Neural progenitor cell (in vitro differentiated cells): Measurements from ENCODE around the gene INO80E. TPM values are rescaled to one million over a fixed set of nuclear protein-coding genes. Genes with fewer than 3 reads are reported as not detected.

Experiments
- DNase-seq: peaks from one replicate; pipeline ENCODE4 v3.0.0-alpha.2; 2016; ENCODE audit warnings: low spot score
- H2AFZ ChIP-seq: fragments of 200-600 bp; sonication (generic); replicated peaks from 2 replicates; pipeline ENCODE4 v1.6.1; 2016; ENCODE audit warnings: antibody characterized with exemption
- H3F3A ChIP-seq: fragments of 200-600 bp; sonication (generic); 2 replicates; pipeline ENCODE4 v1.6.1; 2016; ENCODE audit warnings: antibody characterized with exemption, low read depth
- H3K27ac ChIP-seq: fragments of 200-600 bp; sonication (generic); 2 replicates; pipeline ENCODE4 v1.5.1; 2016; ENCODE audit warnings: mild to moderate bottlenecking
- H3K27me3 ChIP-seq: fragments of 200-600 bp; sonication (generic); 2 replicates; pipeline ENCODE4 v1.6.1; 2016; ENCODE audit warnings: mild to moderate bottlenecking, moderate library complexity
- H3K36me3 ChIP-seq: fragments of 200-600 bp; sonication (generic); 2 replicates; pipeline ENCODE4 v1.5.1; 2016
- H3K4me1 ChIP-seq: fragments of 200-600 bp; sonication (generic); 2 replicates; pipeline ENCODE4 v1.6.1; 2016; ENCODE audit warnings: mixed run types
- H3K4me2 ChIP-seq: fragments of 200-600 bp; sonication (generic); 2 replicates; pipeline ENCODE4 v1.6.1; 2016
- H3K4me3 ChIP-seq: fragments of 200-600 bp; sonication (generic); 2 replicates; pipeline ENCODE4 v1.5.1; 2016
- H3K79me2 ChIP-seq: fragments of 200-600 bp; sonication (generic); 2 replicates; pipeline ENCODE4 v1.6.1; 2016; ENCODE audit warnings: low read depth
- H3K9ac ChIP-seq: fragments of 200-600 bp; sonication (generic); 2 replicates; pipeline ENCODE4 v1.6.1; 2016
- H3K9me3 ChIP-seq: fragments of 200-600 bp; sonication (generic); 2 replicates; pipeline ENCODE4 v1.5.1; 2016; ENCODE audit warnings: low read depth
- H4K20me1 ChIP-seq: fragments of 200-600 bp; sonication (generic); 2 replicates; pipeline ENCODE4 v1.6.1; 2016; ENCODE audit warnings: low read depth
- H3K27ac Mint-ChIP-seq: 3 replicates; pipeline ENCODE4 v1.8.0; 2021; ENCODE audit warnings: mixed read lengths
- H3K27me3 Mint-ChIP-seq: 2 replicates; pipeline ENCODE4 v1.8.0; 2022; ENCODE audit warnings: low read depth, mild to moderate bottlenecking, inconsistent platforms, moderate library complexity, mixed read lengths; ENCODE audit not compliant: insufficient read depth
- H3K36me3 Mint-ChIP-seq: 3 replicates; pipeline ENCODE4 v1.8.0; 2021; ENCODE audit warnings: mixed read lengths
- H3K4me1 Mint-ChIP-seq: 3 replicates; pipeline ENCODE4 v1.8.0; 2021; ENCODE audit warnings: mixed read lengths
- H3K4me3 Mint-ChIP-seq: 3 replicates; pipeline ENCODE4 v1.8.0; 2021; ENCODE audit warnings: mild to moderate bottlenecking, moderate library complexity, mixed read lengths
- H3K9me3 Mint-ChIP-seq: 3 replicates; pipeline ENCODE4 v1.8.0; 2020; ENCODE audit warnings: mixed read lengths
- CTCF ChIP-seq: fragments of 200-600 bp; sonication (generic); IDR thresholded peaks from 2 replicates; pipeline ENCODE4 v1.5.1; 2017; ENCODE audit warnings: antibody characterized with exemption, mild to moderate bottlenecking
- EZH2 ChIP-seq: fragments of 200-600 bp; sonication (generic); IDR thresholded peaks from 2 replicates; pipeline ENCODE4 v1.6.1; 2017; ENCODE audit warnings: antibody characterized with exemption, mild to moderate bottlenecking, moderate library complexity
- EZH2phosphoT487 ChIP-seq: fragments of 200-600 bp; sonication (generic); IDR thresholded peaks from 2 replicates; pipeline ENCODE4 v1.6.1; 2017; ENCODE audit warnings: antibody characterized with exemption
- total RNA-seq: library from RNA; depleted of rRNA; stranded (reverse); fragments of >200 nt; gene quantifications from 2 replicates; pipeline ENCODE4 v1.2.3, GENCODE V29; 2015; ENCODE audit warnings: low replicate concordance

INO80E gene
- total RNA-seq, 1 donor from 2014 or later: 129 TPM

DNA sequence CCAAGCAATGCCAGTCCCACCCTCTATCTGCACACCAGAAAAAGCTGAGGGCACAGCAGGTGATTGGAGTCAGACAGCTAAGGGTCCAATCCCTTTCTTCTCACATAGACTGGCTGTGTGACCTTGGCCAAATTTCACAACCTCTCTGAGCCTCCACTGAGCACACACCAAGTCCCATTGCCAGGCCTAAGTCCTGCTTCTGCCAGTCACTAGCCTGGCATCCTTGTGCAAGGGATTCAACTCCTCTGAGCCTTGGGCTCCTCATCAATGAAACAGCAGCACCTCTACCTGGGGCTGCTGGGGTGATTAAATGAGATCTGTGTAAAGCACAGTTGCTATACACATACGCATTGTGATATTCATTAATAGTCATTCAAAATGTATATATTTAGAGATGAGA, 50.5 kb downstream of the INO80E start:
- H3K4me1 Mint-ChIP-seq: peaks cover 24% of the 10 kb centered on the region
- no peak for DNase-seq
- no peaks in the 10 kb centered on the region for H3K36me3 ChIP-seq
- H3K4me2 ChIP-seq: no peak overlapping the region
- H2AFZ ChIP-seq: no peak overlapping the region
- no peaks in the 10 kb centered on the region for H4K20me1 ChIP-seq
- H3K9me3 Mint-ChIP-seq: no peaks in the 10 kb centered on the region
- no peak overlapping the region for H3K9ac ChIP-seq
- no peak overlapping the region for H3K27ac ChIP-seq
- peaks cover 12% of the 10 kb centered on the region for H3K4me1 ChIP-seq
- peaks cover 34% of the 10 kb centered on the region for H3F3A ChIP-seq
- H3K27ac Mint-ChIP-seq: no peak overlapping the region
- no peak for TF ChIP-seq CTCF
- TF ChIP-seq EZH2: no peak
- no peak for TF ChIP-seq EZH2phosphoT487
- no peaks in the 10 kb centered on the region for H3K36me3 Mint-ChIP-seq
- no peak overlapping the region for H3K4me3 ChIP-seq
- H3K9me3 ChIP-seq: no peaks in the 10 kb centered on the region
- no peak overlapping the region for H3K4me3 Mint-ChIP-seq
- H3K27me3 ChIP-seq: peaks cover 7% of the 10 kb centered on the region
- no peaks in the 10 kb centered on the region for H3K79me2 ChIP-seq
- peaks cover 19% of the 10 kb centered on the region for H3K27me3 Mint-ChIP-seq

- Histone ChIP-seq H3K27ac (no peak overlapping the region), H3K79me2 (no peaks in the 10 kb centered on the region), H3F3A (peaks cover 47% of the 10 kb centered on the region), H3K27me3 (no peaks in the 10 kb centered on the region), H3K9me3 (no peaks in the 10 kb centered on the region), H3K4me3 (no peak overlapping the region), H2AFZ (no peak overlapping the region), H3K4me1 (peaks cover 17% of the 10 kb centered on the region), H3K4me2 (no peak overlapping the region), H4K20me1 (no peaks in the 10 kb centered on the region), H3K9ac (no peak overlapping the region), H3K36me3 (no peaks in the 10 kb centered on the region)
- no peak for DNase-seq
- peak overlapping the region; percentile 30 for H3K4me3 Mint-ChIP-seq
- no peaks in the 10 kb centered on the region for H3K9me3 Mint-ChIP-seq
- H3K27ac Mint-ChIP-seq: no peak overlapping the region
- peaks cover 38% of the 10 kb centered on the region for H3K4me1 Mint-ChIP-seq
- no peak for TF ChIP-seq EZH2phosphoT487
- no peak for TF ChIP-seq CTCF
- no peaks in the 10 kb centered on the region for H3K36me3 Mint-ChIP-seq
- H3K27me3 Mint-ChIP-seq: peaks cover 22% of the 10 kb centered on the region
Observed at GRCh38 chr16:30049871-30050270, 53.8 kb downstream of the INO80E start.

DNA sequence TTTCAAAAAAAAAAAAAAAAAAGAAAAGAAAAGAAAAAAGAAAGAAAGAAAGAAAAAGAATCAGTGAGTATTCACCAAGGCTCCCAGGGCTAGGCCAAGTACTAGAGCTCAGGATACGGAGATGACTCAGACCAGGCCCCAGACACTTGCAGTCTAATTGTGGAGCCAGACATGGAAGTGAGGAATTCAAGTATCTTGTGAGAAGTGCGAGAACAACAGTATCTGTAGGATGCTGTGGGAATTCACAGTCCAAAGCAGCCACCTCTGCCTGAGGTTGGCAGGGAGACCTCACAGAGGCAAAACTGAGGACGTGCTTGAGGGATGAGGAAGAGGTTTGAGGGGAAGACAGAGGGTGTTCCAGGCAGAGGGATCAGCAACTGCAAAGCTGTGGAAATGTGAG, 55.5 kb downstream of the INO80E start:
- peaks cover 17% of the 10 kb centered on the region for H3K4me1 ChIP-seq
- no peaks in the 10 kb centered on the region for H3K36me3 ChIP-seq
- H3K9ac ChIP-seq: no peak overlapping the region
- Mint-ChIP-seq H3K9me3 (no peaks in the 10 kb centered on the region), H3K27me3 (peaks cover 13% of the 10 kb centered on the region), H3K36me3 (no peaks in the 10 kb centered on the region), H3K4me1 (peaks cover 43% of the 10 kb centered on the region), H3K27ac (peak overlapping the region; percentile 95), H3K4me3 (peak overlapping the region; percentile 77)
- no peaks in the 10 kb centered on the region for H4K20me1 ChIP-seq
- no peak overlapping the region for H3K27ac ChIP-seq
- H3K79me2 ChIP-seq: no peaks in the 10 kb centered on the region
- no peaks in the 10 kb centered on the region for H3K27me3 ChIP-seq
- no peak overlapping the region for H3K4me3 ChIP-seq
- H2AFZ ChIP-seq: no peak overlapping the region
- H3K4me2 ChIP-seq: no peak overlapping the region
- DNase-seq: no peak
- H3F3A ChIP-seq: peaks cover 48% of the 10 kb centered on the region
- H3K9me3 ChIP-seq: no peaks in the 10 kb centered on the region
- no peak for TF ChIP-seq EZH2phosphoT487
- TF ChIP-seq CTCF: no peak
- TF ChIP-seq EZH2: no peak
